ENCODE measurements around the gene TAF5. TPM values are rescaled to one million over a fixed set of nuclear protein-coding genes. Genes with fewer than 3 reads are reported as not detected.
"Not testable (repeated sequence)": the region's sequence is repeated elsewhere in the genome, so short reads cannot be mapped to it uniquely, and the experiment has no call there.

TAF5 gene
- total RNA-seq, 2 experiments from 2014 or later = 15.3 to 16.8 TPM

DNA sequence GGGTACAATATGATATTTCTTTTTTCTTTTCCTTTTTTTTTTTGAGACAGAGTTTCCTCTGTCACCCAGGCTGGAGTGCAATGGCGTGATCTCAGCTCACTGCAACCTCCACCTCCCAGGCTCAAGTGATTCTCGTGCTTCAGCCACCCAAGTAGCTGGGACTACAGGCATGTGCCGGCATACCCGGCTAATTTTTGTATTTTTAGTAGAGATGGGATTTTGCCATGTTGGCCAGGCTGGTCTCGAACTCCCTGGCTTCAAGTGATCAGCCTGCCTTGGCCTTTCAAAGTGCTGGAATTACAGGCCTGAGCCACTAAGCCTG lies 49.3 kb downstream of the TAF5 start:
- not testable (repeated sequence) for H3K4me1 Mint-ChIP-seq; H3K4me3 Mint-ChIP-seq; ATAC-seq; DNase-seq; H3K27ac Mint-ChIP-seq; H3K9me3 Mint-ChIP-seq (ENCODE audit: low read depth); H3K27me3 Mint-ChIP-seq
- peaks cover 61% of the 10 kb centered on the region for H3K36me3 Mint-ChIP-seq
- CTCF ChIA-PET = interaction anchor here (0.7 to 9.4 kb wide), 23 partner anchors 9 to 269 kb away, joined by 3 to 175 read pairs (median 4); partner anchors contain the start of genes ATP5MK, CALHM2, CALHM3 and NEURL1

DNA sequence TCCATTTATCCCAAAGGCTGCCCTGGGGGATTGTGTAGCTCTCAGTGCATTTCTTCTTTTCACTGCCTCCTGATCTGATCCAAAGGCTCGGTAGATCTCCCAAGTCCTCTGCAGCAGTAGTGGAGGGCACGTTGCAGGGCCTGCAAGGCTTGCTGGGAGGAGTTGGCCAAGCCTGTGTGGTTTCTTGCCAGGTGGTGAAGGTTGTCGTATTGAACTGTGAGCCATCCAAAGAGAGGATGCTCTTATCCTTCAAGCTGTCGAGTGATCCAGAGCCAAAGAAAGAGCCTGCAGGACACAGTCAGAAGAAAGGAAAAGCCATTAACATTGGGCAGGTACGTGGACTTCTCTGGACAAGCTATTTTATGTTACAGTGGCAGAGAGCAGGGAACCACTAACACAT lies 49.8 kb downstream of the TAF5 start:
- H3K4me3 Mint-ChIP-seq = no peak overlapping the region
- peaks cover 2% of the 10 kb centered on the region for H3K4me1 Mint-ChIP-seq
- peak overlapping the region; percentile 2 for H3K27ac Mint-ChIP-seq
- no peak for DNase-seq
- H3K36me3 Mint-ChIP-seq = peaks cover 66% of the 10 kb centered on the region
- no peak for ATAC-seq
- H3K9me3 Mint-ChIP-seq (ENCODE audit: low read depth) = no peaks in the 10 kb centered on the region
- H3K27me3 Mint-ChIP-seq = no peaks in the 10 kb centered on the region
- CTCF ChIA-PET = interaction anchor here (0.7 to 9.4 kb wide), 21 partner anchors 9 to 269 kb away, joined by 3 to 175 read pairs (median 6); partner anchors contain the start of genes ATP5MK, CALHM2, CALHM3 and NEURL1

DNA sequence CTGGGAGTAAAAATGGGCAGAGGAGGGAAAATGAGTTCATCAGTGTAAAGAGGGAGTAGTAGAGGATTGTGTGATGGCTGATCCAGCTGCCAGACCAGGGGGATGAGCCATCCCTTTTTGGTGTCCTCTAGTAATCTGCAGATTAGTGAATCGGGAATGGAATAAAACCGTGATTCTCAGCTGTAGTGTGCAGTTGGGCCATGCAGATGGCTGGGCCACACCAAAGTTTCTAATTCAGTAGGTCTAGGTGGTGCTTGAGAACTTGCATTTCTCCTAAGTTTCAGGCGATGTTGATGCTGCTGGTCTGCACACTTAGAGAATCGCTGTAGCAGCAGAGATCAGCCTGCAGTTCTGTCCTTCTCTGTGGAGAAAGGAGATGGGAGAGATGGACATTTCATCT lies 51.3 kb downstream of the TAF5 start:
- CTCF ChIA-PET = interaction anchor here (1.0 to 9.4 kb wide), 7 partner anchors 14 to 267 kb away, joined by 3 to 175 read pairs (median 8); partner anchors contain the start of gene CALHM3
- Mint-ChIP-seq H3K4me1 (peaks cover 2% of the 10 kb centered on the region), H3K9me3 (ENCODE audit: low read depth) (no peaks in the 10 kb centered on the region), H3K4me3 (no peak overlapping the region), H3K27me3 (no peaks in the 10 kb centered on the region), H3K36me3 (peaks cover 70% of the 10 kb centered on the region), H3K27ac (no peak overlapping the region)
- DNase-seq (no peak), ATAC-seq (no peak)

DNA sequence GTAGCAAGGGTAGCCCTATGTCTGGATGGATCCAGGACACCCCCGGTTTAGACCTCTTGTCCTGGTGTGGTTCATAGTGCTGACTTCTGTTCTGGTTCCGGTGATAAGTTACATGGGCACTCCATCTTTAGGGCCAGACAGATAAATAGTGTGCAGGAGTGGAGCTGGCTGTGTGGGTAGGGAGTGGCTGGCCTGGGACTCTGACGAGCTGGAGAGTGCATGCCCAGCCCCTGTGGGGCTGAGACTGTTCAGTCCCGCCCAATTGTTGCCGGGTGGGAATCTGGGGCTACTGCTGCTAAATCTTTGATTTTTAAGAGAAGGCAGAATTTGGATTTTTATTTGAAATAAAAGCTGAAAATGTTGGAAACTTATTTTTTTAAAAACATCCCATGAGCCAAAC lies 56.0 kb downstream of the TAF5 start:
- DNase-seq (no peak), ATAC-seq (no peak)
- no peaks in the 10 kb centered on the region for H3K27me3 Mint-ChIP-seq
- no peak overlapping the region for H3K4me3 Mint-ChIP-seq
- peaks cover 10% of the 10 kb centered on the region for H3K4me1 Mint-ChIP-seq
- H3K27ac Mint-ChIP-seq = no peak overlapping the region
- peaks cover 64% of the 10 kb centered on the region for H3K36me3 Mint-ChIP-seq
- CTCF ChIA-PET = interaction anchor here (1.0 to 3.1 kb wide), 3 partner anchors 9 to 62 kb away, joined by 3 to 17 read pairs (median 6); no protein-coding TSS in a partner anchor
- H3K9me3 Mint-ChIP-seq (ENCODE audit: low read depth) = no peaks in the 10 kb centered on the region

GRCh38 chr10:103427866-103428265 lies 60.1 kb downstream of the TAF5 start:
- DNase-seq (no peak), ATAC-seq (no peak)
- Mint-ChIP-seq H3K27me3 (no peaks in the 10 kb centered on the region), H3K9me3 (ENCODE audit: low read depth) (no peaks in the 10 kb centered on the region), H3K4me3 (no peak overlapping the region), H3K27ac (peak overlapping the region; percentile 56), H3K4me1 (peaks cover 43% of the 10 kb centered on the region), H3K36me3 (peaks cover 64% of the 10 kb centered on the region)
- CTCF ChIA-PET = interaction anchor here (0.7 to 1.3 kb wide), 4 partner anchors 46 to 164 kb away, joined by 3 to 4 read pairs (median 3); no protein-coding TSS in a partner anchor

DNA sequence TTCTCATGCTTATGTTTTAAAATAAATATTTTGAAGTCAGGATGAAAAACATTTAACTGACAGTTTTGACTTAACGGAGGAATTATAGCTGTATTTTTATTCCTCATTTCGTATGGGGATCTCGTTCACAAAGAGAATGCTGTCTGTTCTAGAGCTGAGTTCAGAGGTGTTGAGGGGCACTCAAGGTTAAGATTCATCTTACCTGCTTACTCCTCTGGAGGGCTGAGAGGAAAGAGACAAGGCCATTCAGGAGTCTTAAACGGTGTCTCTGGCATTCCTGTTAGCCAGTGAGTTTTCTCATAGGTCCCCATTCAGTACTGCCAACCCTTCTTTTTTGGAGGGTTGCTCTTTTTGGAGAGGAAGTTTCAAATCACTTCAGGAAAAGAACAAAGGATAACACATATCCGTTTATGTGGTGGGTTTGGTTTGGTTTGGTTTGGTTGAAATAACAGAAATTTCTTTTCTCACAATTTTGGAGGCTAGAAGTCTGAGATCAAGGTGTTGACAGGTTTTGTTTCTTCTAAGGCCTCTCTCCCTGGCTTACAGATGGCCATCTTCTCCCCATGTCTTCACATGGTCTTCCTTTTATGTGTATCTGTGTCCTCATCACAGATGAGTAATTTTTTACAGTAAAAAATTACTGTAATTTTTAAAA lies 61.3 kb downstream of the TAF5 start:
- Mint-ChIP-seq H3K4me3 (no peak overlapping the region), H3K27me3 (no peaks in the 10 kb centered on the region), H3K9me3 (ENCODE audit: low read depth) (no peaks in the 10 kb centered on the region), H3K4me1 (peaks cover 43% of the 10 kb centered on the region), H3K27ac (peak overlapping the region; percentile 74), H3K36me3 (peaks cover 64% of the 10 kb centered on the region)
- DNase-seq (no peak), ATAC-seq (peak; percentile 40)
- CTCF ChIA-PET = interaction anchor here (0.7 to 1.0 kb wide), 3 partner anchors 12 to 64 kb away, joined by 3 to 4 read pairs (median 3); partner anchors contain the start of gene NEURL1

- Mint-ChIP-seq H3K27me3 (no peaks in the 10 kb centered on the region), H3K27ac (peak overlapping the region; percentile 74), H3K9me3 (ENCODE audit: low read depth) (no peaks in the 10 kb centered on the region), H3K4me3 (peak overlapping the region; percentile 1), H3K36me3 (peaks cover 61% of the 10 kb centered on the region), H3K4me1 (peaks cover 43% of the 10 kb centered on the region)
- CTCF ChIA-PET = interaction anchor here (1.0 to 2.3 kb wide), 4 partner anchors 12 to 64 kb away, joined by 3 to 6 read pairs (median 4); partner anchors contain the start of gene NEURL1
- ATAC-seq (peak; percentile 48), DNase-seq (no peak)
These were observed 61.9 kb downstream of the TAF5 start for GRCh38 chr10:103429647-103430046.

DNA sequence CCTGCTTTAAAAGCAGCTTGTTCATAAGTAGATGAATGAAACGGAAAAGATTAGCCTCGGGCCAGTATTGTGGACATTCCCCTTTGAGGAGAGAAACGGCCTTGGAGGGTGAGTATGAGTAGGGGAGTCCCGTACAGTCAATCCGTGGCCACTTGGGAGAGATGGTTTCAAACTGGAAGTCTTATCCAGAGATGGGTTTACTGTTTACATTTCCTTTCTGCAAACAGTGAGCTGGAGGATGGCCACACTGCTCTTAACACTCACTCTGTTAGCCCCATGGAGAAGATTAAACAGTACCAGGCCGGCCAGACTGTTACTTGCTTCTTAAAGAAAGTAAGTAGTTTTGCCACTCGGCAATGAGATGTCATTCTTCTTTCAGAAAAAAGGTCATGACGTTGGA lies 64.1 kb downstream of the TAF5 start:
- DNase-seq (no peak), ATAC-seq (no peak)
- CTCF ChIA-PET = interaction anchor here (0.7 to 2.3 kb wide), 6 partner anchors 14 to 59 kb away, joined by 3 to 8 read pairs (median 4); no protein-coding TSS in a partner anchor
- Mint-ChIP-seq H3K36me3 (peaks cover 63% of the 10 kb centered on the region), H3K27me3 (no peaks in the 10 kb centered on the region), H3K4me1 (peaks cover 50% of the 10 kb centered on the region), H3K4me3 (no peak overlapping the region), H3K27ac (peak overlapping the region; percentile 59), H3K9me3 (ENCODE audit: low read depth) (no peaks in the 10 kb centered on the region)

GRCh38 chr10:103433858-103434257 lies 66.1 kb downstream of the TAF5 start:
- DNase-seq = no peak
- Mint-ChIP-seq H3K4me1 (peaks cover 39% of the 10 kb centered on the region), H3K36me3 (peaks cover 56% of the 10 kb centered on the region), H3K27ac (no peak overlapping the region), H3K4me3 (no peak overlapping the region), H3K9me3 (ENCODE audit: low read depth) (no peaks in the 10 kb centered on the region), H3K27me3 (no peaks in the 10 kb centered on the region)
- CTCF ChIA-PET = interaction anchor here (1.6 to 1.7 kb wide), 2 partner anchors 52 to 57 kb away, joined by 3 to 6 read pairs; no protein-coding TSS in a partner anchor
- no peak for ATAC-seq

Small RNA genes within 50 kb of the gene (microRNA-seq; reads per million reads assigned to microRNA genes)
- gene MIR1307 = 4,116 reads per million, percentile 92 among the genes with 10 or more reads in this experiment

Other genes with a start within 250 kb of the TAF5 start
- gene NT5C2, start 174.7 kb upstream of the TAF5 start, total RNA-seq = 10 to 100 TPM; 64.4 to 64.9 TPM
- not detected for gene RPEL1, start 122.1 kb upstream of the TAF5 start, total RNA-seq
- gene INA, start 90.8 kb upstream of the TAF5 start, total RNA-seq = under 1 TPM; 0.09 to 0.70 TPM
- gene PCGF6, start 16.8 kb upstream of the TAF5 start, total RNA-seq = 10 to 100 TPM; 17.0 to 17.2 TPM
- gene ATP5MK, start 28.5 kb downstream of the TAF5 start, total RNA-seq = 100 to 1,000 TPM; 274 to 387 TPM
- gene PDCD11, start 28.6 kb downstream of the TAF5 start, total RNA-seq = 10 to 100 TPM; 59.4 to 67.7 TPM
- 10 to 100 TPM; 65.6 to 93.4 TPM for gene CALHM2, start 84.4 kb downstream of the TAF5 start, total RNA-seq
- 1 to 10 TPM in 1 of 2 experiments, under 1 TPM in 1; 0.47 to 1.1 TPM for gene CALHM1, start 90.9 kb downstream of the TAF5 start, total RNA-seq
- gene CALHM3, start 111.3 kb downstream of the TAF5 start, total RNA-seq = not detected
- 1 to 10 TPM; 2.2 to 2.5 TPM for gene NEURL1, start 125.7 kb downstream of the TAF5 start, total RNA-seq